Natural killer cell (primary cell): ENCODE results near the gene VWC2L. TPM values are rescaled to one million over a fixed set of nuclear protein-coding genes. Genes with fewer than 3 reads are reported as not detected.

Source experiments
- ATAC-seq, 3 donors: fragments of 150-1000 bp in 2 of 3; fragments of 200-7000 bp in 1 of 3; cut with Tn5 transposase; 1 replicate in 1 of 3; 2 replicates in 2 of 3; pipeline ENCODE4 v1.10.0; 2021; ENCODE audit warnings: mild to moderate bottlenecking in 2 of 3, moderate library complexity in 2 of 3
- DNase-seq, 2 donors: peaks; one replicate each; pipeline versions ENCODE4 v3.0.0 to v3.0.0-alpha.2; 2013 to 2021; ENCODE audit warnings: mixed read lengths in 1 of 2
- H3K27ac ChIP-seq: one replicate; pipeline ENCODE4 v1.5.1; 2013; ENCODE audit warnings: mild to moderate bottlenecking, low read length
- H3K27me3 ChIP-seq: one replicate; pipeline ENCODE4 v1.6.1; 2013; ENCODE audit warnings: low read length; ENCODE audit not compliant: control insufficient read depth, insufficient read depth
- H3K36me3 ChIP-seq: one replicate; pipeline ENCODE4 v1.6.1; 2013; ENCODE audit warnings: low read length; ENCODE audit not compliant: control insufficient read depth, insufficient read depth
- H3K4me1 ChIP-seq: one replicate; pipeline ENCODE4 v1.6.1; 2013; ENCODE audit warnings: low read length; ENCODE audit not compliant: control insufficient read depth, insufficient read depth
- H3K4me3 ChIP-seq: one replicate; pipeline ENCODE4 v1.5.1; 2013; ENCODE audit warnings: low read length
- H3K9me3 ChIP-seq: one replicate; pipeline ENCODE4 v1.6.1; 2013; ENCODE audit warnings: low read length; ENCODE audit not compliant: control insufficient read depth, insufficient read depth
- H3K27ac Mint-ChIP-seq, 2 donors: one replicate each; pipeline ENCODE4 v1.8.0; 2022; ENCODE audit warnings: mild to moderate bottlenecking in 2 of 2, mixed read lengths in 2 of 2, moderate library complexity in 1 of 2
- H3K27me3 Mint-ChIP-seq, 2 donors: one replicate each; pipeline ENCODE4 v1.8.0; 2022; ENCODE audit warnings: low read depth in 2 of 2, mixed read lengths in 2 of 2
- H3K36me3 Mint-ChIP-seq: one replicate; pipeline ENCODE4 v1.8.0; 2022; ENCODE audit warnings: mixed read lengths
- H3K4me1 Mint-ChIP-seq, 2 donors: one replicate each; pipeline ENCODE4 v1.8.0; 2022; ENCODE audit warnings: mixed read lengths in 2 of 2
- H3K4me3 Mint-ChIP-seq: one replicate; pipeline ENCODE4 v1.8.0; 2022; ENCODE audit warnings: mild to moderate bottlenecking, moderate library complexity, mixed read lengths
- H3K9me3 Mint-ChIP-seq, 2 donors: one replicate each; pipeline ENCODE4 v1.8.0; 2022; ENCODE audit warnings: mixed read lengths in 2 of 2
- WGBS: methylation state at CpG from one replicate; pipeline ENCODE4 v1.1.7; 2013; ENCODE audit warnings: missing lambda C conversion rate; ENCODE audit not compliant: insufficient coverage; 5-methylcytosine and 5-hydroxymethylcytosine counted together
- intact Hi-C: fragments of 100-400 bp; cut with micrococcal nuclease; formaldehyde crosslinking; loops from one replicate; pipeline ENCODE4 v1.14.2; 2022
- total RNA-seq, 4 donors: library from RNA; stranded (reverse); fragments of 120-200 nt in 1 of 4; gene quantifications; one replicate each; pipeline versions ENCODE4 v1.2.3 to v1.2.4, GENCODE V29; 2013 to 2022
- TF ChIP-seq, protein P1 (sequence below): fragments of 200-600 bp; IDR thresholded peaks from one replicate; pipeline ENCODE4 v1.8.0; 2022; ENCODE audit warnings: antibody characterized with exemption

VWC2L gene
- total RNA-seq, 3 donors from 2014 or later (not counting 1 experiment from before 2014, with no cell fraction given), result not detected

DNA sequence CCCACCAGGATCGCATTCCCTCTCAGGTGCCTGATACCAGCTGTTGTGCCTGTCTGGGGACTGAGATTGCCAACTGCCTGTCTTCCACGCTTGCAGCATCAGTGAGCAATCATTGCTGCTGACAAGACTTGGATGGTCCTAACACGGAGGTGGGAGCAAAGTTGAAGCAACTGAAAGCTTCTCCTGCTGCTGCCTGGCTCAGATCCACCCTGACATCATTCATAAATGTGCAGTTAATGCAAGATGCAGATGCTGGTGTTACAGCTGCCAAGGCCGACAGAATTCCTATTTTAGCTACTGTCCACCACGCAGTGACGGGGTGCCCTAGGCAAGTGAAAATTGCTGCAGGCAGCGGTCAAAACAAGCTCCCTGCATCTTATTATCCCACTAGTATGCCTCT lies 131.4 kb downstream of the VWC2L start:
- no peaks in the 10 kb centered on the region for H3K36me3 Mint-ChIP-seq
- TF ChIP-seq, protein P1, sequence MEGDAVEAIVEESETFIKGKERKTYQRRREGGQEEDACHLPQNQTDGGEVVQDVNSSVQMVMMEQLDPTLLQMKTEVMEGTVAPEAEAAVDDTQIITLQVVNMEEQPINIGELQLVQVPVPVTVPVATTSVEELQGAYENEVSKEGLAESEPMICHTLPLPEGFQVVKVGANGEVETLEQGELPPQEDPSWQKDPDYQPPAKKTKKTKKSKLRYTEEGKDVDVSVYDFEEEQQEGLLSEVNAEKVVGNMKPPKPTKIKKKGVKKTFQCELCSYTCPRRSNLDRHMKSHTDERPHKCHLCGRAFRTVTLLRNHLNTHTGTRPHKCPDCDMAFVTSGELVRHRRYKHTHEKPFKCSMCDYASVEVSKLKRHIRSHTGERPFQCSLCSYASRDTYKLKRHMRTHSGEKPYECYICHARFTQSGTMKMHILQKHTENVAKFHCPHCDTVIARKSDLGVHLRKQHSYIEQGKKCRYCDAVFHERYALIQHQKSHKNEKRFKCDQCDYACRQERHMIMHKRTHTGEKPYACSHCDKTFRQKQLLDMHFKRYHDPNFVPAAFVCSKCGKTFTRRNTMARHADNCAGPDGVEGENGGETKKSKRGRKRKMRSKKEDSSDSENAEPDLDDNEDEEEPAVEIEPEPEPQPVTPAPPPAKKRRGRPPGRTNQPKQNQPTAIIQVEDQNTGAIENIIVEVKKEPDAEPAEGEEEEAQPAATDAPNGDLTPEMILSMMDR, result no peak
- no peak overlapping the region for H3K27ac Mint-ChIP-seq
- H3K9me3 Mint-ChIP-seq, result peaks cover 0 to 3% of the 10 kb centered on the region in 2 donors
- H3K27me3 Mint-ChIP-seq, result no peaks in the 10 kb centered on the region
- no peak for ATAC-seq
- H3K27me3 ChIP-seq, result no peaks in the 10 kb centered on the region
- H3K9me3 ChIP-seq, result no peaks in the 10 kb centered on the region
- intact Hi-C loops, result no loop called here
- H3K4me1 ChIP-seq, result no peaks in the 10 kb centered on the region
- H3K27ac ChIP-seq, result no peak overlapping the region
- H3K4me1 Mint-ChIP-seq, result no peaks in the 10 kb centered on the region
- H3K4me3 Mint-ChIP-seq, result no peak overlapping the region
- H3K4me3 ChIP-seq, result no peak overlapping the region
- H3K36me3 ChIP-seq, result no peaks in the 10 kb centered on the region
- WGBS, result 84% methylated on average over 7 of the region's 7 CpGs
- no peak for DNase-seq

DNA sequence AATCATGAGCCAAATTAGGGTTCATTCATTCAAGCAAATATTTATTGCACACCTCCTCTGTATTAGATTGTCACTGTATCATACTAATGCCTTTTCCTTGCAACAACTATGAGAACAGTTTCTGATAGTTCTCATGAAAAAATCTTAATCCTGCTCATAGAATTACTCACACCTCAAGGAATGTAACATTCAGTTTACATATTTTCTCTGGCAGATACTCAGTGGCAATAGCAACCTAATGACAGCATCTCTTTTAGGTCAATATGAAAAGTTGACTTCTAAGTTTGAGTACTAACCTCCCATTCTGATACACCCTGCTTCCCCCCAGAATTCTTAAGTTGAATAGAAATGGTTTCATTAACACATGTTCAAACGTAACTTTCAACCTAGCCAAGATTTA lies 132.0 kb downstream of the VWC2L start:
- Histone ChIP-seq H3K36me3 (no peaks in the 10 kb centered on the region), H3K9me3 (no peaks in the 10 kb centered on the region), H3K27ac (no peak overlapping the region), H3K4me1 (no peaks in the 10 kb centered on the region), H3K4me3 (no peak overlapping the region), H3K27me3 (no peaks in the 10 kb centered on the region)
- Mint-ChIP-seq H3K4me3 (no peak overlapping the region), H3K27me3 (no peaks in the 10 kb centered on the region), H3K9me3 (peaks cover 0 to 3% of the 10 kb centered on the region in 2 donors), H3K4me1 (no peaks in the 10 kb centered on the region), H3K27ac (no peak overlapping the region), H3K36me3 (no peaks in the 10 kb centered on the region)
- intact Hi-C loops, result no loop called here
- TF ChIP-seq, protein P1, result no peak
- no CpG with 5 or more reads among the region's 1 CpG for WGBS
- ATAC-seq (no peak), DNase-seq (no peak)

DNA sequence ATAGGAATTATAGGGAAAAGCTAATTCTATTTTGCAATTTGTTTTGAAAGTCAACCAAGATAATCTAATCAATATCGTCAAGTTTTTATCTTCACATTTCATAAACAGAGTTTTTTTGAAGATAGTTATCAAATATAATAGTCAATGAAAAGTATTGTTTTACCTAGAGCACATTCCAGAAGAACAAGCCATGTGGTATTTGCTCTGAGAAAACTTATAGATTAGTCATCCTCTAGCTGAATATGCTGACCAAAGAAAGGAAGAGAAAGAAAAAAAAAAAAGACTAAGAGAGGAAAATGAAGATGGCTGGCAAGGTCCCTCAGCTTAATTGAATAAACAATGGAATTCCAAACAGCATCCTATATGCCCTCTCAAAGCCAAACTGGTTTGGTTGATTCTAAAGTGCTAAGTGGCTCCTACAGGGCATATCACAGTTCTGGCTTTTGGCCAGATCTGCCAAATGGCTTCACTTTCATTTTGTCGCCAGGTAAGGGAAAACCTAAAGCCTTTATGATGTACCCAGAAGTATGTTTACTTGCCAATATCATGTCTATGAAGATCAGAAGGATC lies 132.6 kb downstream of the VWC2L start:
- TF ChIP-seq, protein P1, result no peak
- ATAC-seq (no peak), DNase-seq (no peak)
- intact Hi-C loops, result no loop called here
- Histone ChIP-seq H3K27me3 (no peaks in the 10 kb centered on the region), H3K27ac (no peak overlapping the region), H3K4me1 (no peaks in the 10 kb centered on the region), H3K9me3 (no peaks in the 10 kb centered on the region), H3K4me3 (no peak overlapping the region), H3K36me3 (no peaks in the 10 kb centered on the region)
- Mint-ChIP-seq H3K4me3 (no peak overlapping the region), H3K36me3 (no peaks in the 10 kb centered on the region), H3K9me3 (peaks cover 0 to 3% of the 10 kb centered on the region in 2 donors), H3K4me1 (no peaks in the 10 kb centered on the region), H3K27me3 (no peaks in the 10 kb centered on the region), H3K27ac (no peak overlapping the region)
- 100% methylated on average over 1 of the region's 2 CpGs for WGBS

DNA sequence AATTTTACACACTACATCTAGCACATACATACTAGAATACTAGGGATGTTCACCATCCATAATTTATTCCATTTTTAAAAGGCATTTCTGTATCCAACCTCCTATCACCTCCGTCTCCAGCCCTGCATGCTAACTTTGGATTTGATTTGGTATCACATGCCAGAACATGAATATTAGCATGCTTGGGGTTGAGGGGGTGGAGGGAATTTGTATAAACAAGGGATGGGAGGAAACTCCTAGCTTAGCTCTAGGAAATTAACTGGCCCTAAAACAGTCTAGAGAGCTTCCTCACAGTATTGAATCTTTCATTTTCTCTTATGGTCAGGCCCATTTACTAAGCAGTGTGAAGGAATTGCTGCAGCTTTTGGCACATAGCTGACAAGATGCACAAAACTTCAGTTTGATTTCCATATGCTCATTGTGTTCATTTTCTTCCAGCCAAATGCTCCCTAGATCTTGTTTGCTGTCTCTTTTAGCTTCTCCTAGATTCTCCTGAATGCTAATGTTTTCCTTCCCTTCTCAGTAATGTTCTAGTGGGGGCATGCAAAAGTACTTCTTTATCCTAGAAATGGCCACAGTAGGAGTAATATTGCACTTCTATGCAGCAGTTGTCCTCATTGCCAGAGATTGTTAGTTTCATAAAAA lies 135.2 kb downstream of the VWC2L start:
- no peaks in the 10 kb centered on the region for H3K9me3 ChIP-seq
- Mint-ChIP-seq H3K4me3 (no peak overlapping the region), H3K36me3 (no peaks in the 10 kb centered on the region), H3K9me3 (peaks cover 0 to 3% of the 10 kb centered on the region in 2 donors), H3K27me3 (no peaks in the 10 kb centered on the region), H3K4me1 (no peaks in the 10 kb centered on the region), H3K27ac (no peak overlapping the region)
- no peaks in the 10 kb centered on the region for H3K4me1 ChIP-seq
- H3K36me3 ChIP-seq, result no peaks in the 10 kb centered on the region
- 100% methylated on average over 1 of the region's 1 CpG for WGBS
- no peak for DNase-seq
- no peak for ATAC-seq
- H3K27me3 ChIP-seq, result no peaks in the 10 kb centered on the region
- no peak overlapping the region for H3K4me3 ChIP-seq
- no peak overlapping the region for H3K27ac ChIP-seq
- TF ChIP-seq, protein P1, result no peak
- intact Hi-C loops, result no loop called here
